PC-9 (cell line): ENCODE data around the gene BPHL.

Experiments
- EZH2 ChIP-seq: fragments of 200-600 bp; sonication (generic); IDR thresholded peaks from 2 replicates; pipeline ENCODE4 v1.8.0; 2017; ENCODE audit warnings: antibody characterized with exemption, low read depth
- TF ChIP-seq, protein P1 (sequence below): fragments of 200-600 bp; sonication (generic); conservative IDR thresholded peaks from 2 replicates; pipeline ENCODE4 v1.6.1; 2017; ENCODE audit warnings: mixed run types, antibody characterized with exemption, mild to moderate bottlenecking, moderate library complexity

DNA sequence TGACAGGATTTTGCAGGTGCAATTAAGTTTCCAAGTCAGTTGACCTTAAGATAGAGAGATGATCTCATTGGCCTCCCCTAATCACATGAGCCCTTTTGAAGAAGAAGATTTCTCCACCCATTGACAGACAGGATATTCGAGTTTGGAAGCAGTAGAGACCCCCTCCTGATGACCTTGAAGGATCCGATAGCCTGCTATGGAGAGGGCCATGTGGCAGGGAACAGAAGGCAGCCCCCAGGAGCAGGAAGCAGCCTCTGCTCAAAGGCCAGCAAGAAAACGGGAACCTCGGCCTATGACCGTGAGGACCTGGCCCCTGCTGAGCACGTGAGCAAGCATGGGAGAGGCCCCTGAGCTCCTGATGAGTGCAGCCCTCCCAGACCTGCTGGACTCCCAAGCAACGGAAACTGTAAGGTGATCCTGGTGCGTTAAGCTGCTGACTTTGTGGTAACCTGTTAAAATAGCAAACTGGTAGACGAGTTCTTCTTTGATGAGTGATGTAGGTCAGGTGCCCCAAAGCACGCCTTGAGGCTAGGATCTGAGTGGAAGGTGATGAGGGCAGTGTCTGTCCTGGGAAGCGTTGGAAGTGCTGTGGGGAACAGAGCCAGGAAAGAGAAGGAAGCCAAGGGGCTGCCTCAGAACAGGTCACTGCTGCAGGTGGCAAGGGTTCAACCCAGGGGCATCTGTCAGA lies 57.3 kb downstream of the BPHL start:
- TF ChIP-seq, protein P1, sequence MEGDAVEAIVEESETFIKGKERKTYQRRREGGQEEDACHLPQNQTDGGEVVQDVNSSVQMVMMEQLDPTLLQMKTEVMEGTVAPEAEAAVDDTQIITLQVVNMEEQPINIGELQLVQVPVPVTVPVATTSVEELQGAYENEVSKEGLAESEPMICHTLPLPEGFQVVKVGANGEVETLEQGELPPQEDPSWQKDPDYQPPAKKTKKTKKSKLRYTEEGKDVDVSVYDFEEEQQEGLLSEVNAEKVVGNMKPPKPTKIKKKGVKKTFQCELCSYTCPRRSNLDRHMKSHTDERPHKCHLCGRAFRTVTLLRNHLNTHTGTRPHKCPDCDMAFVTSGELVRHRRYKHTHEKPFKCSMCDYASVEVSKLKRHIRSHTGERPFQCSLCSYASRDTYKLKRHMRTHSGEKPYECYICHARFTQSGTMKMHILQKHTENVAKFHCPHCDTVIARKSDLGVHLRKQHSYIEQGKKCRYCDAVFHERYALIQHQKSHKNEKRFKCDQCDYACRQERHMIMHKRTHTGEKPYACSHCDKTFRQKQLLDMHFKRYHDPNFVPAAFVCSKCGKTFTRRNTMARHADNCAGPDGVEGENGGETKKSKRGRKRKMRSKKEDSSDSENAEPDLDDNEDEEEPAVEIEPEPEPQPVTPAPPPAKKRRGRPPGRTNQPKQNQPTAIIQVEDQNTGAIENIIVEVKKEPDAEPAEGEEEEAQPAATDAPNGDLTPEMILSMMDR: no peak
- TF ChIP-seq EZH2: no peak
